ENCODE results near the gene AMPD2.

The AMPD2 gene

DNA sequence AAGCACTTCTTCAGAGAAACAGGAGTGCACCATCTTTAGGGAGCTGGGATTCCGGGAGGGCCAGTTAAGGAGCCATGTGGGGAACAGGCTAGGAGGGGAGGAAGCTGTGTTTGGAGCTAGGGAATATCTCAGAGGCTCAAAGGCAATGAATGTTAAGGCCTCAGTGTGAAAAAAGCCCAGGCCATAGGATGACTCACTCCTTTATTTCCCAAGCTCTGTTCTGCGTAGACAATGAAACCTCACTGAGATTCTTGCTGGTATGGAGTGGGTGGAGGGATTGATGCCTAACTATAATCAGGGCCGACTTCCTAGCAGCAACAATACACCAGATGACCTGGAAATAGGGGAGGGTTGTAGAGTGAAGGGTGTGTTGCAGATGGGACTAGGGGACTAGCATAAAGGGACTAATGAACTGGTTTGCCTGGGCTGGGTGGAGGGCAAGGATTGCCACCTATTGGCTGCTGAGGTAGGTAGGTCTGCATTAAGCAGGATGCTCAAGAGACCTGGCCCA, 2.3 kb upstream of the AMPD2 start:
- DNase-seq (ENCODE audit: low spot score), result no peak

DNA sequence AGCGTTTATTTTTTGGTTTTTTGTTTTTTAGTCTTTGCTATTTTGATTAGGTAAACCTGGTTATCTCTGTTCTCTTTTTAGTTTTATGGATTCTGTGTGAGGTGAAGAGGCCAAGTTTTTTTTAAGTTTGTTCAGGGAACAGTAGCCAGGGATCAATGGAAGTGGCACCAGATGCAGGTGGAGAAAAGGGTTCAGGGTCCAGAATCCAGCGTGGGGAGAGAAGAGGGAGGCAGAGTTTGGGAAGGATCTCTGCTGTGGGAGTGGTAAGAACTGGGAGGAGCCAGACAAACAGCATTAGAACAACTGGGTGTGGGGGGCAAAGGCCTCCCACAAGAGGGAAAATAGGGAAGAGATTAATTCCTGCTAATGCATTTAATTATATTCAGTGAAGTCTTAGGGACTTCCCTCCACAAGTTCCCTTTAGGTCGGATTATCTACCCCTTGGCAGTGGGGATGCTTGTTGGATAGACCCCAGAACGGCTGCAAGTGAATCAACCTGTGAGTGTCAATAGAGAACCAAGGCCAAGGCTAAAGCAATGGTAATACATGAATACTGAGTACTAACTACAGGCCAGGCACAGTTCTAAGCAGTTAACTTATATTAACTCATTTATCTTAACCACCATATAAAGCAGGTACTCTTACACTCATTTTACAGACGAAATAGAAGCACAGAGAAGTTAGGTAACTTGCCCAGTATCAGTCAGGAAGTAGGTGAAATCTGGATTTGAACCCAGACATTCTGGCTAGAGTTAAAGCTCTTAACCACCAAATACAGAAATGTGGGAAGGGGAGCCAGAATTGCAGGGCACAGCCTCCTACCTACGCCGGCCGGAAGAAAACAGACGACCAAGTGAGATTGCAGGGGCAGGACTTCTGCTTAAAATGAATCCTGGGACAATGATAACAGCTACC, 719 bp upstream of the AMPD2 start:
- DNase-seq (ENCODE audit: low spot score), result no peak

DNA sequence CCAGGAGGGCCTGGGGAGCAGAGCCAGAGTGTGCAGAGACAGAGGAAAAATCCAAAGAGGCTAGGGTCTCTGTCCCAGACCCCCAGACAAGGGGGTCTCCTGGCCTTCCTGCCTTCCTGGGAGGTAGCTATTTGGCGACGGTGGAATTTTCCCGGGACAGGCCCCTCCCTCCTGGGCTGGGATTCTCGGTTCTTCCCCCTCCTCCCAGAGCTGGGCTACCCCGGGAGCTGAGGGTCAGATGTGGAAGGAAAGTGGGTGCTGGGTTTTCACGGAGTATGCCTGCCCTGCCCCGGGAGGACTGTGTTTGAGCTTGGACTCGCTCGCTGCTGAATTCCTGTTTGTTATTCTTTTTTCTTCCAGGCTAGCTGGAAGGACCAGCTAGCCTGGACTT, 759 bp downstream of the AMPD2 start:
- no peak for DNase-seq (ENCODE audit: low spot score)

DNA sequence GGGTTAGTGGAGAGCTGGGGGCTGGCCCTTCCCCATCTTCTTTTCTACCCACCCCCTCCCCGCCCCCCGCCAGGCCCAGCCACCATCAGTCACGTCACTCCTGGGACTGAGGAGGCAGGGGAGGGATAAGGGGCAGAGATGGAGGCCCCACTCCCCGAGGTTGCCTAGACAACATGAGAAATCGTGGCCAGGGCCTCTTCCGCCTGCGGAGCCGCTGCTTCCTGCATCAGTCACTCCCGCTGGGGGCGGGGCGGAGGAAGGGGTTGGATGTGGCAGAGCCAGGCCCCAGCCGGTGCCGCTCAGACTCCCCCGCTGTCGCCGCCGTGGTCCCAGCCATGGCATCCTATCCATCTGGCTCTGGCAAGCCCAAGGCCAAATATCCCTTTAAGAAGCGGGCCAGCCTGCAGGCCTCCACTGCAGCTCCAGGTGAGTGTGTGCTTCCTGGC, 1.2 kb downstream of the AMPD2 start:
- DNase-seq (ENCODE audit: low spot score), result peak; percentile 96

DNA sequence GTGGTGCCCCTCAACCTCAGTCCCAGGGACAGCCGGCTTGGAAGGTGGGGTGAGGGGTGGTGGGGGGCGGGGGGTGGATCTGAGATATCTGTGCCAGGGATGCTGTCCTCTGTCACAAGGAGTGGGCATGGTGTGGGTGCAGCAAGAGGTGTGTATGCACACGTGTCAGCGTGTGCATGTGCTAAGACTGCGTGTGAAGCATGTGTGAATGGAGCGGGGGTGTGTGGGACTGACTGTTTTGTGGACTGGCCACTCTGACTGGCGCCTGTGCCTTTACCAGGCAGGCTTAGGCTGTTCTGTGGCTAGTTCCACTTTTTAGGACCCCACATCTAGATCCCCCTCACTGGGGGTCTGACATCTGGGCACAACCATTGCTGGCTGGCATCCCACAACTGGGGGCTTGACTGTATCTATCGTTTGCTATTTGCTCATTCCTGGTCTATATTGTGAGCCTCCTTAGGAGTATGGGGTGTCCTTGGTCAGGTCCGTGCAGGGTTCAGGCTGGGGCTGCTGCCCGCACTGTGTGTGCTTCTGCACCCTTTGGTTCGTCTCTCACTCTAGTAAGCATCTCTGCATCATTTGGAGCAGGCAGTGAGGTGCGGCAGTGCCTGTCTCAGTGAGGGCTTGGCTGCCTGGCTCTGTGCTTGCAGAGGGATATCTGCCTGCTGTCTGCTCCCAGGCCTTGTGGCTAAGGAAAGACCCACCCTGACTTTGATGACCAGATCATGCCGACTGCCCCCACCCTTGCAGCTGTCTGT, 1.9 kb downstream of the AMPD2 start:
- DNase-seq (ENCODE audit: low spot score), result no peak

DNA sequence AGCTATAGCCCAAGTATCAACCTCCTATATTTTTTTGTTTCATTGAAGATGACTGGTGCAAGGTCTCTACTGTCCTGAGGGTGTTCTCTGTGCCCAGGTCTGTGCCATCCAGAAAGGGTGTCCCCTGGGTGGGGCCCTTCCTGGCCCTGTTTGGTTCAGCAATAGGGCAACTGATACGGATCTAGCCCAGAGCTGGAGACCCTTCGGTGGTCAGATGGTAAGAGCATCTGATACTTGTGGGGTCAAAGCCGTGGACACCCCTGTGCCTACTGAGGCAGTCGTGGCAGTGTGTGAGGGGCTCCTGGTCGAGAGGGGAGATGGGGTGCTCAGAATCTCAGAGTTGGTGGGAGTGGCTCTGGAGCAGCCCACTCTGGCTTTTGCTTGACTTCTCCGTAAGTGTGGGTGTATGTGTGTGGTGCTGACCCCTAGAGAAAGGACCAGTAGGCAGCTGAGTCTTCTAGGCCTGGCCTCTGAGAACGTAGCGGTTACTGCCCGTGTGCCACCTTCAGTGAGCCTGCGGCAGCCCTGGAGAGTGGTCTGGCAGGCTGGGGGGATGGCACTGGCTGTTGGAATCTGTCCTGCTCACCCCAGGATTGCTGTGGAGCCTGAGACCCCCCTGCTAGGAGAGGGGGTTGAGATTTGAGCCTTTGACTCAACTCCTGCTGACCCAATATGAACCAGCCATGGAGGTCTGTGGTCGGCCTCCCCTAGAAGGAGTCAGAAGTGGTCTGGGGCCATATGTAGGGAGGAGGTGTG, 2.7 kb downstream of the AMPD2 start:
- no peak for DNase-seq (ENCODE audit: low spot score)

DNA sequence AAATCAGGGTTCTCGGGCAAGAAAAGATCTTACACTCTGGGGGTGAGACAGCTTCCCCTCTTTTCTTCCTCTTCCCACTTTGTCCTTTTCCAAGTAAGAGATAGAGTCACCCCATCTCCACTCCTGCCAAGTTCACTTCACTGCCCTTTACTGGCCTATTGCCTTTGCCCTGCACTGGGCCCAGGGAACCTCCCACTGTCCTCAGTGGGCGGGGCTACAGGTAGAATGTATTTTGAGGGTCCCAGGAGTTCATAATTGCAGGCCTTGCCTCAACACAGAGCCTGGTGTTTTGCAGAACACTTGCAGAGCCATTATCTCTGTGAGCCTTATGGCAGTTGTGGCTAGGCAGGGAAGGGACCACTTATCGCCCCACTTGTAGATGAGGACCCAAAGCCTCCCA, 3.3 kb downstream of the AMPD2 start:
- no peak for DNase-seq (ENCODE audit: low spot score)

DNA sequence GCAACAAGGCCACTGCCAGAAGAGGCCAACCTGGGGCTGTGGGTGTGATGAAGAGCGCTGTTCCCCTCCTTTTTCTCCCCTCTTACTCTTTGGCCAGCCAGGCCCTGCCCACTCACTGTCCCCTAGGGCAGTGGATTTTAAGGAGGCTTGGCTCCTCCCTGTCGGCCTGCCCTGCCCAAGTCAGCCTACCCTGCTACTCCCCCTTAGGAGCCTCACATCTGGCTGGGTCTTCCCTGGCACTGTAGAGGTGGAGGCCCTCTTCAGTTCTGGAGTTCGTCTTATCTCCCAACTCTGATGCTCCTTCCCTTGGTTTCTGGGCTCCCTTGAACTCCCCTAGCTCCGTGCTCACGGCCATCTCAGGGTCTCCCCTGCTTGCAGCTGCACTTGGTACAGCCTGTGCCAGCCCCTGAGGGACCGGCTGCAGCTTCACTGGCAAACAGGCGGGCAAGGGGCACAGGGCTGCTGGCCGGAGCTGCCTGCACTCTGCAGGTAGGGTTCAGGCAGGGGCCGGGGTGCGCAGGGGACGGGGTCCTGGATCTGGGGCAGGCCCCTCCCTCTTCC, 4.0 kb downstream of the AMPD2 start:
- no peak for DNase-seq (ENCODE audit: low spot score)

DNA sequence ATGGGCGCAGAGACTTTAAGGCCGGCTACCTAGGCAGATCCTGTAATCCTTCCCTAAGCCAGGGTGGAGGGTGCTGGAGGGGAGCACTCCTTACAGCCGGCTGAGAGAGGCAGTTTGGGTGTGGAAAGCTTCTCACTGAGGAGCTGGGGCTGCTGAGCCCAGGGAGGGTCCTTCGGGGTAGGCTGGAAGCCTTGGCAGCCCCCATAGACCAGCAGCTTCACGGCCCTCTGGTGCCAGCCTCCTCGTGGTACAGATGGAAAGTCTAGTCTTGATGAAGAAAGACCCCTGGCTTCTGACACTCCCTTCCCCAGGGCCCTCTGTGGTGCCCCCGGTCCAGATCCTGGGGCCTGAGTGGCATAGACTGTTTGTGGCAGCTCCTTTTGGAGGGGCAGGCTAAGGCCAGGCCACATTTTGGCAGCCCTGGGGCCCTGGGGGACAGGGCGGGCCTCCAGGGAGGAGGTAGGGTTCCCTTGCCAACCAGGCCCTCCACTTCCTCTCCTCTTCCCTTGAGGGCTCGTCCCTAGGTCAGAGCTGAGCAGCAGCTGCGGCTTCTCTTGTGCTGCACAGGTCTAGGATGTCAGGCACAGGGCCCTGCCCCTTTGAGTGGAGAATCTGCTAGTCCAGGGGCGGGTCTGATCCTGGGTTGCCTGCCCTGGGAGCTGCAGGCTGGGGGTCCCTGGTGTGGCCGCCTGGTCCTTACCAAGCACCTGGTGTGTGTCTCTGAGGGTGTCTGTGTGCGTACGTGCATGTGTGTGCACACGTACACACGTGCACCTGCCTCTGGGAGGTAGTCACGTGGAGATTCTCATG, 4.8 kb downstream of the AMPD2 start:
- peak; percentile 30 for DNase-seq (ENCODE audit: low spot score)

DNA sequence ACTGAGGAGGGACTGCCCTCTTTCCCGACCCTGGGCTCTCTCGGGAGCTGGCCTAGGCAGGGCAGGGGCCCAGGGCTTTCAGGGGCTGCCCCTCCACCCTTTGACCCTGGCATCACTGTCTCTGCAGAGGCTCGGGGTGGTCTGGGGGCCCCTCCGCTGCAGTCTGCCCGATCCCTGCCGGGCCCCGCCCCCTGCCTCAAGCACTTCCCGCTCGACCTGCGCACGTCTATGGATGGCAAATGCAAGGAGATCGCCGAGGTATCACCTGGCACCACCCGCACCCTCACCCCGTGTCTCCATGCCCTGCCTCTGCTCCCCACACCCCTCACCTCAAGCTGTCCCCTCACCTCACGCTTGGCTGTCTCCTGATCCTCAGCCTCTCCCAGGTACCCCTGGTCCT, 5.5 kb downstream of the AMPD2 start:
- no peak for DNase-seq (ENCODE audit: low spot score)

DNA sequence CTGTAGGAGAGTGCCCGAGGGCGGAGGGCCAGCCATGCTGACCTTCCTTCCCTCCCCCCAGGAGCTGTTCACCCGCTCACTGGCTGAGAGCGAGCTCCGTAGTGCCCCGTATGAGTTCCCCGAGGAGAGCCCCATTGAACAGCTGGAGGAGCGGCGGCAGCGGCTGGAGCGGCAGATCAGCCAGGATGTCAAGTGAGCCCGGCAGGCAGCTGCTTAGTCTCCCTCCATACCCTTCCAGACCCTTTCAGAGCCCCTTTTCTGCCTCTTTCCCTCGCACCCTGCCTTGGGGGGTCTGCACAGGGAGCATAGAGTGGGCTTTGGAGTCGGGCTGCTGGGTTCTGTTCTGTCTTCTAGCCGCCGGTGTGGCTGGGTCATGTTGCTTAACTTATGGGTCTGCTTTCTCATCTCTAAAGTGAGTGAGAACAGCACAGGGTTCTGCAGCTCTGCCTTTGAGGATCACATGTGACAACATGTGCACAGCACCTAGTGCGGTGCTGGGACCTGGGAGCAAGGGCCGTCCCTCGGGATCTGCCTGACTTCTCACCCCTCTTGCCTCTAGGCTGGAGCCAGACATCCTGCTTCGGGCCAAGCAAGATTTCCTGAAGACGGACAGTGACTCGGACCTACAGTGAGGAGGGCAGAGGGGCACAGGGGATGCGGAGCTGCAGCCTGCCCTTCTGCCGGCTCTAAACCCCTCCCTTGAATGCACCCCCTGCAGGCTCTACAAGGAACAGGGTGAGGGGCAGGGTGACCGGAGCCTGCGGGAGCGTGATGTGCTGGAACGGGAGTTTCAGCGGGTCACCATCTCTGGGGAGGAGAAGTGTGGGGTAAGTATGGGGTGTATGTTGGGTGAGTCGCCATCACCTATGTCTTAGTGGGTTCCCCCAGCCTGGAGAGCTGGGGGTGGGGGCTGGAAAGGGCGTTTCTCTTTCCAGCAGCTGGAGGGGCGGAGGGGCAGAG, 6.2 kb downstream of the AMPD2 start:
- no peak for DNase-seq (ENCODE audit: low spot score)

DNA sequence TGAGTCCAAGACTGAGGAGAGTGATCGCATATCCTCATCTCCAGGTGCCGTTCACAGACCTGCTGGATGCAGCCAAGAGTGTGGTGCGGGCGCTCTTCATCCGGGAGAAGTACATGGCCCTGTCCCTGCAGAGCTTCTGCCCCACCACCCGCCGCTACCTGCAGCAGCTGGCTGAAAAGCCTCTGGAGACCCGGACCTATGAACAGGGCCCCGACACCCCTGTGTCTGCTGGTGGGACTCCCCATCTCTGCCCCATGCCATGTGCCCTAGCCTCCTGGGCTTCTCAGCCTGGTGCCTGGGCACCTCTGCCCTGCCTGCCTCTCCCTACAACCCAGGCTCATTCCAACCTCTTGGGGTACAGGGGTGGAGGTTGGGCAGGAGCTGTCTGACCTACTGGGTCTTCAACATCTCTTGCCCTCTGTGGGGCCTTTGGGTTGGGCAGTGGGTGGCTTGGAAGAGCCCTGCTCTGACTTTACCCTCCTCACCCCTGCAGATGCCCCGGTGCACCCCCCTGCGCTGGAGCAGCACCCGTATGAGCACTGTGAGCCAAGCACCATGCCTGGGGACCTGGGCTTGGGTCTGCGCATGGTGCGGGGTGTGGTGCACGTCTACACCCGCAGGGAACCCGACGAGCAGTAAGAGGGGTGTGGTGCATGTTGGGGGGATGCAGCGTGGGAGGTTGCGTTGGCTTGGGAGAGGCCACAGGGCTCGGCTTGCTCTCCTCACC, 7.2 kb downstream of the AMPD2 start:
- DNase-seq (ENCODE audit: low spot score), result no peak

DNA sequence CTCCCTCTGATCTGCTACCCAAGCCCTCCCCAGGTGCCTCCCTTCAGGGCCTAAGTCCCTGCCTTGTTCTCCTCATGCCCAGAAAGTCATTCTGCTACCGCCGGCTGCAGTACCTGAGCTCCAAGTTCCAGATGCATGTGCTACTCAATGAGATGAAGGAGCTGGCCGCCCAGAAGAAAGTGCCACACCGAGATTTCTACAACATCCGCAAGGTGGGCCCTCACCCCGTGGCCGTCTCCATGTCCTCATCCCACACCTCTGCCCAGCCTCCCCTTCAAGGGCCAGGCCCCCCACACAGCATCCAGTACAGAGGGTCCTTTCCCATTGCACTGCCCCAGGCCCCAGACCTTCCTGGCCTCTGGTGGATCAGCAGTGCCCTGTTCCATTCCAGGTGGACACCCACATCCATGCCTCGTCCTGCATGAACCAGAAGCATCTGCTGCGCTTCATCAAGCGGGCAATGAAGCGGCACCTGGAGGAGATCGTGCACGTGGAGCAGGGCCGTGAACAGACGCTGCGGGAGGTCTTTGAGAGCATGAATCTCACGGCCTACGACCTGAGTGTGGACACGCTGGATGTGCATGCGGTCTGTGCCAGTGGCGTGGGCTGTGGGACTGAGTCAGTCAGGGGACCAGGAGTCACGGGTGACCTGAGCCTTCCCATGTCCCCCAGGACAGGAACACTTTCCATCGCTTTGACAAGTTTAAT, 8.2 kb downstream of the AMPD2 start:
- no peak for DNase-seq (ENCODE audit: low spot score)

DNA sequence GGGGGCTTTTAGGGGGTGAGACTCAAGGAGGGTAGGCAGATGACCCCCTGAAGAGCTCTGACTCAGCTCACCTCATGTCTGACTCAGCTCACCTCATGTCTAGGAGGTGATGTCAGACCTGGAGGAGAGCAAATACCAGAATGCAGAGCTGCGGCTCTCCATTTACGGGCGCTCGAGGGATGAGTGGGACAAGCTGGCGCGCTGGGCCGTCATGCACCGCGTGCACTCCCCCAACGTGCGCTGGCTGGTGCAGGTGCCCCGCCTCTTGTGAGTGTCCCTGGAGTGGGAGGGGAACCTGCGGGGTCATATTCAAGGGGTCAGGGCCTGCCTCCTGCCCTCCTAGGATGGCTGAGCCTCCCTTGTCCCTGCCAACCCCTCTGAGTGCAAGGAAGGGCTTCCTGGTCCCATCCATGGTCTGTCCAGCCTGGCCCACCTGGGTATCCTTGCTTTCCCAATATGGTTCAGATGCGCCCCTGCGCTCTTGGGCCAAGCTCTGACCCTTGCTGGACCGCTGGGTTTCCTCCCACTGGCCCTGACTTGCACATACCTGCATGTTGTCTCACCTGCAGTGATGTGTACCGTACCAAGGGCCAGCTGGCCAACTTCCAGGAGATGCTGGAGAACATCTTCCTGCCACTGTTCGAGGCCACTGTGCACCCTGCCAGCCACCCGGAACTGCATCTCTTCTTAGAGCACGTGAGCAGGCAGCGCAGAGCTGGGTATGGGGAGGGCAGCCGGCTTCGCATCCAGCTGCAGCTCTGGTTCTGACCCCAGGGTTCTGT, 9.1 kb downstream of the AMPD2 start:
- DNase-seq (ENCODE audit: low spot score), result no peak

DNA sequence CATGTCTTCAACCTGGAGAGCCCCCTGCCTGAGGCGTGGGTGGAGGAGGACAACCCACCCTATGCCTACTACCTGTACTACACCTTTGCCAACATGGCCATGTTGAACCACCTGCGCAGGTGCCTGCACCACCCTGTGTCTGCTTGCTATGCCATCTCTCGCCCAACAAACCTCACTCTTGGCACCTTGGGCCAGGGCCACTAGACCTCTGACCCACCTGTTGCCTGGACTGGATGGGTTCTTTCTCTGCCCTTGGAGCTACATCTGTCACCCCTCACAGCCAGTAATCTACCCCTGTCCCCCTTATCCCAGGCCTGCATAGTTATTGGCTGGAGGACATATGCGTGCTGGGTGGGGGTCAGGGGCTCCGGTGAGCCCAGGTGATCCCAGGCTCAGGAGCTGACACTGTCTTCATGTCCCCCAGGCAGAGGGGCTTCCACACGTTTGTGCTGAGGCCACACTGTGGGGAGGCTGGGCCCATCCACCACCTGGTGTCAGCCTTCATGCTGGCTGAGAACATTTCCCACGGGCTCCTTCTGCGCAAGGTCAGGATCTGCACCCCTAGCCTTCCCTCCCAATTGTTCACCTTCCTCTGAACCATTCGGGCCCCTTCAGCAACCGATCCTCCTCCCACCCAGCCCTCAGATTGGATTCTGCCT, 9.9 kb downstream of the AMPD2 start:
- no peak for DNase-seq (ENCODE audit: low spot score)

DNA sequence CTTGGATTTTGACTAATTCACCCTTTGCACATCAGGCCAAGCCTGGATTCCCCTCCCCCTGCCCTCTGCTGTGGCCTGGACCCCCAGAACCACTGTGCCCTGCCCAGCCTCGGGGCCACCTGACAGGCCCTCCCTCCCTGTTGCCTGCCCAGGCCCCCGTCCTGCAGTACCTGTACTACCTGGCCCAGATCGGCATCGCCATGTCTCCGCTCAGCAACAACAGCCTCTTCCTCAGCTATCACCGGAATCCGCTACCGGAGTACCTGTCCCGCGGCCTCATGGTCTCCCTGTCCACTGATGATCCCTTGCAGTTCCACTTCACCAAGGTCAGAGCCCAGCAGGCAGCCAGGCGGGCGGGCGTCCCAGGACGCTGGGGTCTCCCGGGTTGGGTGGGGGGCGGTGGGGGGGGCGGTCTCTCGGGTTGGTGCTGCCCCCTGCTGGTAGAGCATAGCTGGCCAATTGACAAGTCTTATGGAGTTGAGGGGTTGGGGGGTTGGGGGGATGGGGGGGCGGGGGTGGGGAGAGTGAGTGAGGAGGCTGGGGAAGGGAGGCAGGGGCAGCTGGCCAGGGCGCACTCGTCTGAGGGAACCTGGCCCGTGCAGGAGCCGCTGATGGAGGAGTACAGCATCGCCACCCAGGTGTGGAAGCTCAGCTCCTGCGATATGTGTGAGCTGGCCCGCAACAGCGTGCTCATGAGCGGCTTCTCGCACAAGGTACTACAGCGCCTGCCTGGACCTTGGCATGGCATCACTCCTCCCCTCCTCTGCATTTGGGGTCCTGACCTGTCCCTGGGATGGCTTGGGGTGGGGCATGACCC, 10.7 kb downstream of the AMPD2 start:
- no peak for DNase-seq (ENCODE audit: low spot score)
